CD4-positive, alpha-beta memory T cell (primary cell): ENCODE data around the gene ELMOD3. TPM values are rescaled to one million over a fixed set of nuclear protein-coding genes. Genes with fewer than 3 reads are reported as not detected.
A peak's percentile ranks its signal among the peaks of the same experiment; 100 is the strongest.

ENCODE experiments used
- CTCF ChIA-PET: fragments of 350-600 bp; sonication (Branson Sonifier 250); formaldehyde crosslinking; loops from one replicate; lab custom pipeline; 2021; ENCODE audit warnings: inconsistent platforms; ENCODE audit not compliant: partially characterized antibody; lab: Charles Lee
- POLR2A ChIA-PET: fragments of 350-600 bp; sonication (Branson Sonifier 250); formaldehyde crosslinking; loops from one replicate; lab custom pipeline; 2021; ENCODE audit not compliant: partially characterized antibody; lab: Charles Lee
- DNase-seq, 5 donors: peaks; one replicate each; pipeline versions ENCODE4 v3.0.0 to v3.0.0-alpha.2; 2020 to 2022; ENCODE audit warnings: mixed read lengths in 1 of 5
- H3K27ac ChIP-seq: one replicate; pipeline ENCODE4 v1.7.0; 2013; ENCODE audit warnings: low read depth, low read length
- H3K27me3 ChIP-seq: 2 replicates; pipeline ENCODE4 v1.7.0; 2013; ENCODE audit warnings: mild to moderate bottlenecking, low read length, moderate library complexity; ENCODE audit not compliant: insufficient read depth
- H3K36me3 ChIP-seq: 2 replicates; pipeline ENCODE4 v1.7.0; 2013; ENCODE audit warnings: mild to moderate bottlenecking, low read length, moderate library complexity; ENCODE audit not compliant: insufficient read depth
- H3K4me1 ChIP-seq: 2 replicates; pipeline ENCODE4 v1.7.0; 2013; ENCODE audit warnings: mild to moderate bottlenecking, low read length, moderate library complexity; ENCODE audit not compliant: insufficient read depth
- H3K4me3 ChIP-seq, 2 donors: one replicate each; pipeline ENCODE4 v1.7.0; 2013; ENCODE audit warnings: low read length in 2 of 2, mild to moderate bottlenecking in 1 of 2
- H3K9me3 ChIP-seq, 2 donors: one replicate each; pipeline ENCODE4 v1.7.0; 2013; ENCODE audit warnings: low read length in 2 of 2, control low read depth in 1 of 2; ENCODE audit not compliant: control insufficient read depth in 1 of 2
- H3K27ac Mint-ChIP-seq, 7 donors: one replicate each; pipeline ENCODE4 v1.8.0; 2020 to 2021; ENCODE audit warnings: mixed read lengths in 7 of 7, mild to moderate bottlenecking in 6 of 7, inconsistent platforms in 3 of 7, moderate library complexity in 3 of 7
- H3K27me3 Mint-ChIP-seq, 2 donors: one replicate each; pipeline ENCODE4 v1.8.0; 2020 to 2021; ENCODE audit warnings: mixed read lengths in 2 of 2
- H3K36me3 Mint-ChIP-seq, 2 donors: one replicate each; pipeline ENCODE4 v1.8.0; 2020 to 2021; ENCODE audit warnings: mixed read lengths in 2 of 2, inconsistent platforms in 1 of 2, mild to moderate bottlenecking in 1 of 2
- H3K4me1 Mint-ChIP-seq, 4 donors: one replicate each; pipeline ENCODE4 v1.8.0; 2020 to 2021; ENCODE audit warnings: mixed read lengths in 4 of 4, mild to moderate bottlenecking in 1 of 4
- H3K4me3 Mint-ChIP-seq, 8 donors: one replicate each; pipeline ENCODE4 v1.8.0; 2020 to 2021; ENCODE audit warnings: mixed read lengths in 8 of 8, mild to moderate bottlenecking in 7 of 8, moderate library complexity in 6 of 8, inconsistent platforms in 3 of 8
- H3K9me3 Mint-ChIP-seq, 8 donors: one replicate each; pipeline ENCODE4 v1.8.0; 2020 to 2021; ENCODE audit warnings: mixed read lengths in 8 of 8, mild to moderate bottlenecking in 5 of 8, inconsistent platforms in 3 of 8, moderate library complexity in 1 of 8
- intact Hi-C: fragments of 100-400 bp; cut with micrococcal nuclease; formaldehyde crosslinking; loops from one replicate; pipeline ENCODE4 v1.15.1; 2023
- polyA plus RNA-seq, 2 donors: library from polyadenylated mRNA; unstranded; fragments of 300-500 nt; fragmentation: Illumina TruSeq; gene quantifications; one replicate each; pipeline ENCODE4 v1.2.3, GENCODE V29; 2021
- total RNA-seq, 2 experiments: library from RNA; stranded (reverse); gene quantifications; one replicate each; pipeline ENCODE4 v1.2.3, GENCODE V29; 2021

Gene ELMOD3
- total and polyA plus RNA-seq, 4 experiments from 2014 or later = 10.1 to 33.2 (median 20.5) TPM

DNA sequence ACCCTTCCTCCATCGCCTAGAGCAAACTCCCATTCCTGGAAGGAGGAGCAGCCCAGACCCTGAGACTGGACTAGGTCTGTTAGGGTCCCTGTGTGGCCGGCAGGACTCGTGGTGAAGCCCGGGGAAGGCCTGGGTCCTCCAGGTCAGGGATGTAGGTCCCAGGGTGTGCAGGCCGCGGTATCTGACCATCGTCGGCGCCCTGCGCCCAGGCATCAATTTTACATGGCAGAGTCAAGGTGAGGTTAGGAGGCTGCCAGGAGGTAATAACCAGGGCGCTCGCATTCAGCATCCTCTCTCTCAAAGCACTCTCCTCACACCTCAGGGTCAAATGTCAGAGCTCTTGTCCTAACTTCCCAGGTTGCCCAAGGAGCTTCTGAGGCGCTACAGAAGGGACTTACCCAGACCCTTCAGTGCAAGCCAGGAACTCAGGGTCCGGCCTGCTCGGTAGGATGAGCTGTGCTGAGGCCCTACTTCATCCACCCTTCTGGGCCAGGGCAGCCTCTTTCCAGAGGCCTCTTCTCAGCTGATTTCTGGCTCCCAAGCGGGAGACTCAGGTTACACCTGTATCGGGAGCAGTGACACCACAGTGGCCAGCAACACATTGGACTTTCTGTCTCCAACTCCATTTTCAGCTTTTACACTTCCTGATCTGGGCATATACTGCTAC is 64.6 kb downstream of the ELMOD3 start:
- Mint-ChIP-seq H3K4me3 (peak overlapping the region; percentile 93 to 99 (median 96)), H3K36me3 (peaks cover 0 to 1% of the 10 kb centered on the region in 2 donors), H3K9me3 (no peaks in the 10 kb centered on the region), H3K27me3 (no peaks in the 10 kb centered on the region), H3K4me1 (peaks cover 12 to 29% (median 20%) of the 10 kb centered on the region in 4 donors), H3K27ac (peak overlapping the region; percentile 13 to 100 (median 96))
- peak overlapping the region; percentile 91 for H3K27ac ChIP-seq
- peak overlapping the region; percentile 73 to 97 for H3K4me3 ChIP-seq
- DNase-seq = no peak
- H3K4me1 ChIP-seq = peaks cover 28% of the 10 kb centered on the region
- intact Hi-C loops = loop anchor here (2.0 kb wide), 1 partner anchor 142 kb away; the partner anchor contains the start of gene GGCX
- ChIA-PET CTCF (interaction anchor here (0.6 to 8.1 kb wide), 19 partner anchors 9 to 290 kb away, joined by 3 to 378 read pairs (median 8); partner anchors contain the start of genes CAPG, GGCX, MAT2A and TGOLN2), POLR2A (interaction anchor here (0.7 to 5.1 kb wide), 19 partner anchors 10 to 1022 kb away, joined by 3 to 99 read pairs (median 7); partner anchors contain the start of genes C2orf68, CAPG, ELMOD3 and GGCX)
- H3K36me3 ChIP-seq = no peaks in the 10 kb centered on the region
- H3K27me3 ChIP-seq = no peaks in the 10 kb centered on the region
- no peaks in the 10 kb centered on the region for H3K9me3 ChIP-seq

DNA sequence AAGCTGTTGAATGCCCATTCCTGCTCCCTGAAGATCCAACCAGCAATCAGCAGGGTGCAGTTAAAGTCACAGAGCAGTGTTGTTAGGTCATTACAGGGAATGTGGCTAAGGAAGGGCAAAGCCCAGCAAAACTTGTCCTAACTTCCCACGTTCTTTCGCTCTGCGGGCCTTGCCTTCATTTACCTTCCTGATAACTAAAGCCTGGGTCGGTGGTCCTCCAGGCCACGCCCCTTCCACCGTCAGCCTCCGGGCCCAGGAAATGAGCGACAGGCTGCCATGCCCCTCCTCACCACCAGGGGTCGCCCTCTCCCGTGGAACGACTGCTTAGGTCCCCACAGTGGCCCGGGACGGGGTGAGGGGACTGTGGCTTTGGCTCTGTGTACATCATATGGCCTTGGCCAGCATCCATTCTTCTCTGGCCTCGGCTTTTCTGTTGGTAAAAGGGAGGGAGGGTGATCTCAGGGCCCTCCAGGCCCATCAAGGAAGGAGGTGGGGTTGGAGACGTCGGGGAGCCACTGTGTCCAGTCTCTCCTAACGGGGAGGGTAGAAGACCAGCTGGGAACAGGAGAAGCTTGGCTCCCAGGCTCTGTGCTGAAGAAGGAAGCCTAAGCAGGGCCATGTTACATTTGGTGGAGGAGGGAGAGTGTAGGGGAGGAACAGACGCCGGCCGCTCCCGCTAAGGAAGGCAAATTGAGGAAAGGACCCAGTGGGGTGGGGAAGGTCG is 66.1 kb downstream of the ELMOD3 start:
- no peaks in the 10 kb centered on the region for H3K27me3 ChIP-seq
- H3K27me3 Mint-ChIP-seq = no peaks in the 10 kb centered on the region
- POLR2A ChIA-PET = interaction anchor here (2.7 to 5.1 kb wide), 7 partner anchors 17 to 175 kb away, joined by 12 to 99 read pairs (median 29); partner anchors contain the start of genes ELMOD3, MAT2A, RETSAT and RNF181
- peaks cover 28% of the 10 kb centered on the region for H3K4me1 ChIP-seq
- peaks cover 0 to 1% of the 10 kb centered on the region in 2 donors for H3K36me3 Mint-ChIP-seq
- peak overlapping the region; percentile 76 to 93 (median 90) for H3K27ac Mint-ChIP-seq
- H3K36me3 ChIP-seq = no peaks in the 10 kb centered on the region
- H3K4me3 Mint-ChIP-seq = peak overlapping the region; percentile 72 to 84 (median 78)
- H3K9me3 ChIP-seq = no peaks in the 10 kb centered on the region
- H3K4me3 ChIP-seq = no peak overlapping the region
- peaks cover 12 to 29% (median 19%) of the 10 kb centered on the region in 4 donors for H3K4me1 Mint-ChIP-seq
- DNase-seq = peak; percentile 81 to 87 (median 81)
- intact Hi-C loops = loop anchor here (1.0 kb wide), 2 partner anchors 29 to 132 kb away; no protein-coding TSS in a partner anchor
- CTCF ChIA-PET = interaction anchor here (0.7 to 8.1 kb wide), 26 partner anchors 9 to 312 kb away, joined by 3 to 378 read pairs (median 4); partner anchors contain the start of genes CAPG, MAT2A, RNF181 and TGOLN2
- H3K9me3 Mint-ChIP-seq = no peaks in the 10 kb centered on the region
- H3K27ac ChIP-seq = peak overlapping the region; percentile 12

DNA sequence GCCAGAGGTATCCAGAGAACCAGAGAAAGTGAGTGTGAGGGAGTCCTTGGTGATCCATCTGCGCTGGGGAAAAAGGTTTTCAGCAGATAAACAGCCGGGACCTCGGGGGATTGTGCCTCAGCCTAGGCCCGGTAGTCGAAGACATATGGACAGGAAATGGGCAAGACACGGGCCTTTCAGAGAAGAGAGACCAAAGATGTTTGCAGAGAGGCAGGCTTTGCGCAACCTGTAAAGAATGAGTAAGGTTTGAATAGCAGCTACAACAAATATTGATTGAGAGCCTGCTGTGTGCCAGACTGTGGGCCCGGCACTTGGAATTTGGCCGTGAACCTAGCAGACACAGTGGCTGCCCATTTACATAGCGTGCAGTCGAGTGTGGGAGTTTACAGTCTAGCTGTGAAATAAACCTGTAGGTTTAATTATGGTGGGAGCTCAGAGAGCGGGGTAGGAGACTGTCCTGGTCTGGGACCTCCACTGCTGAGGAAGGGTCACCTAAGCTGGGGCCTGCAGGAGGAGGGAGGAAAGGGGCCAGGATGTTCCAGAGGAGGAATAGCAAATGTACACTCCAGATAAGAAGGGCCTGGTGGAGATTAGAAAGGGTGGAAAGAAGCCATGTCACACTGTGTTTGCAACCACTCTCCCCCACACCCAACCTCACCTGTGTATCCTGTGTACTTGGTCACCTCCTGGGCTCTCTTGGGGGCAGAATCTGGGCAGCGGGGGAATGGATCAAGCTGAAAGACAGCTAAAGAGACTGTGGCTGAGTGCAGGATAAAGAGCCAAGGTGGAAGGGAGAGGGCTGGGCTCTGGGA is 66.9 kb downstream of the ELMOD3 start:
- Mint-ChIP-seq H3K36me3 (peaks cover 0 to 1% of the 10 kb centered on the region in 2 donors), H3K4me3 (peak overlapping the region in 2 of 8 donors; percentile 35 to 57), H3K27ac (peak overlapping the region in 6 of 7 donors; percentile 7 to 83 (median 63)), H3K27me3 (no peaks in the 10 kb centered on the region), H3K9me3 (no peaks in the 10 kb centered on the region), H3K4me1 (peaks cover 12 to 29% (median 19%) of the 10 kb centered on the region in 4 donors)
- Histone ChIP-seq H3K36me3 (no peaks in the 10 kb centered on the region), H3K4me1 (peaks cover 28% of the 10 kb centered on the region), H3K27me3 (no peaks in the 10 kb centered on the region), H3K9me3 (no peaks in the 10 kb centered on the region), H3K27ac (no peak overlapping the region), H3K4me3 (no peak overlapping the region)
- no peak for DNase-seq
- ChIA-PET CTCF (interaction anchor here (0.8 to 8.1 kb wide), 16 partner anchors 8 to 286 kb away, joined by 3 to 378 read pairs (median 6); partner anchors contain the start of gene MAT2A), POLR2A (interaction anchor here (3.6 to 5.1 kb wide), 4 partner anchors 16 to 135 kb away, joined by 12 to 99 read pairs (median 66); partner anchors contain the start of gene MAT2A)
- intact Hi-C loops = no loop called here

DNA sequence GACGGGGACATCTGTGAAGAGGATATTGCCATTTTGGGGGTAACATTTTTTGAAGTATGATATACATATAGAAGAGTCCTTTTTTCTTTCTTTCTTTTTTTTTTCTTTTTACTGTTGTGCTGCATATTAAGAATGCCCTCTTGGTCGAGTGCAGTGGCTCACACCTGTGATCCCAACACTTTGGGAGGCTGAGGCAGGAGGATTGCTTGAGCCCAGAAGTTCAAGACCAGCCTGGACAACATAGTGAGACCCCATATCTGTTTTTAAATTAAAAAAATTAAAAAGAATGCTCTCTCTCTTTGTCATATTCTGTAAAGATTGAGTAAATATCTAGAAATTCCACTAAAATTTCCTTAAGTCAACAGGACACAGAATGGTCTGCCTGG is 67.5 kb downstream of the ELMOD3 start:
- peak overlapping the region in 5 of 7 donors; percentile 7 to 83 (median 70) for H3K27ac Mint-ChIP-seq
- Histone ChIP-seq H3K36me3 (no peaks in the 10 kb centered on the region), H3K4me3 (no peak overlapping the region), H3K4me1 (peaks cover 28% of the 10 kb centered on the region), H3K27ac (no peak overlapping the region), H3K27me3 (no peaks in the 10 kb centered on the region), H3K9me3 (no peaks in the 10 kb centered on the region)
- peak overlapping the region in 2 of 8 donors; percentile 35 to 57 for H3K4me3 Mint-ChIP-seq
- DNase-seq = no peak
- no peaks in the 10 kb centered on the region for H3K9me3 Mint-ChIP-seq
- intact Hi-C loops = no loop called here
- POLR2A ChIA-PET = interaction anchor here (1.4 to 4.5 kb wide), 3 partner anchors 15 to 129 kb away, joined by 3 to 99 read pairs (median 92); partner anchors contain the start of gene MAT2A
- CTCF ChIA-PET = interaction anchor here (1.2 to 8.1 kb wide), 11 partner anchors 15 to 285 kb away, joined by 3 to 378 read pairs (median 14); partner anchors contain the start of gene MAT2A
- no peaks in the 10 kb centered on the region for H3K27me3 Mint-ChIP-seq
- H3K4me1 Mint-ChIP-seq = peaks cover 12 to 29% (median 19%) of the 10 kb centered on the region in 4 donors
- H3K36me3 Mint-ChIP-seq = peaks cover 0 to 1% of the 10 kb centered on the region in 2 donors

DNA sequence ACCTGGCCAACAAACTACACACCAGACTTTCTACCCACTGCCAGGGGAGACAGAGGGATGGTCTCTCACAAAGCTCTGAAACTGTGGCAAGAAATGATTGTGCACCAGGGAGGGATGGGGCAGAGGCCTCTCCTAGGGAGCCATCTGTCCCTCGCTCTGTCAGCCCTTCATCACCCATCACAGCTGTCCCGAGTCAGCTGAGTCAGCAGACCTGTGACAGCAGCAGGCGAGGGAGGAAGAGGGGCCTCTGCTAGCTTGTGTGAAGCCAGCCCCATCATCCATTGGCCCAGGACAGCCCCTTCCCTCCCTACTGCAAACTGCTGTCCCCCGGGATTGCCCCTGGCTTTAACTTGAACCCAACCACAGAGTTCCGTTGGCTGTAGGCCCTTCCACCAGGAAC is 69.0 kb downstream of the ELMOD3 start:
- no peaks in the 10 kb centered on the region for H3K27me3 Mint-ChIP-seq
- H3K4me1 Mint-ChIP-seq = peaks cover 12 to 20% (median 16%) of the 10 kb centered on the region in 4 donors
- H3K9me3 Mint-ChIP-seq = no peaks in the 10 kb centered on the region
- no peaks in the 10 kb centered on the region for H3K36me3 ChIP-seq
- no peaks in the 10 kb centered on the region for H3K9me3 ChIP-seq
- H3K27me3 ChIP-seq = no peaks in the 10 kb centered on the region
- POLR2A ChIA-PET = interaction anchor here (1.1 to 1.4 kb wide), 4 partner anchors 14 to 117 kb away, joined by 3 to 6 read pairs (median 4); partner anchors contain the start of gene MAT2A
- H3K27ac Mint-ChIP-seq = peak overlapping the region in 1 of 7 donors; percentile 41
- H3K4me1 ChIP-seq = peaks cover 23% of the 10 kb centered on the region
- intact Hi-C loops = no loop called here
- CTCF ChIA-PET = interaction anchor here (1.1 to 8.1 kb wide), 2 partner anchors 14 to 130 kb away, joined by 3 to 378 read pairs; no protein-coding TSS in a partner anchor
- no peaks in the 10 kb centered on the region for H3K36me3 Mint-ChIP-seq
- DNase-seq = no peak
- H3K4me3 ChIP-seq = no peak overlapping the region
- no peak overlapping the region for H3K27ac ChIP-seq
- H3K4me3 Mint-ChIP-seq = no peak overlapping the region

DNA sequence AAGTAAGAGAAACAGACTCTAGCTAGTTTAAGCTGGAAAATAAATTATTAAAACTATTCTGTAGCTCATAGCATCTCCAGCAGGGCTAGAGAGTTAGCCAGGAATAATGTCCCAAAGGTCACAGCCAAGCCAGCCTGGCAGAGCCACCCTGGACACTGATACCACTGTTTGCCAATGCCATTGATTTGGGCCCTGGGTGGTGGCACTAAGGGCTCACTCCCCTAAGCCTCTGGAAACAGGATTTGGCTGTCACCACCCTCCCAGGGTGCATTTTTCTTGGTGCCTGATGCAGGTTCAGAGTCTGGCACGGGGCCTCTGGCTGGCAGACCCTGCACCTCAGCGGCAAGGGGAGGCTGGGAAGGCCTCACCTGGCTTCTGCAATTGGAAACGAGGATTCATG is 71.0 kb downstream of the ELMOD3 start:
- Histone ChIP-seq H3K9me3 (no peaks in the 10 kb centered on the region), H3K27me3 (no peaks in the 10 kb centered on the region), H3K27ac (no peak overlapping the region), H3K4me1 (peaks cover 5% of the 10 kb centered on the region), H3K4me3 (no peak overlapping the region), H3K36me3 (no peaks in the 10 kb centered on the region)
- Mint-ChIP-seq H3K27ac (no peak overlapping the region), H3K4me3 (no peak overlapping the region), H3K36me3 (no peaks in the 10 kb centered on the region), H3K4me1 (peaks cover 2 to 4% (median 4%) of the 10 kb centered on the region in 4 donors), H3K27me3 (no peaks in the 10 kb centered on the region), H3K9me3 (no peaks in the 10 kb centered on the region)
- intact Hi-C loops = no loop called here
- no peak for DNase-seq
- ChIA-PET POLR2A (no interaction called here), CTCF (interaction anchor here (8.1 kb wide), 1 partner anchor 128 kb away, joined by 378 read pairs; no protein-coding TSS in a partner anchor)
